Measurements from ENCODE around the gene FN3K. TPM values are rescaled to one million over a fixed set of nuclear protein-coding genes. Genes with fewer than 3 reads are reported as not detected.

FN3K gene
- total RNA-seq, 1 donor, result 2.8 TPM

DNA sequence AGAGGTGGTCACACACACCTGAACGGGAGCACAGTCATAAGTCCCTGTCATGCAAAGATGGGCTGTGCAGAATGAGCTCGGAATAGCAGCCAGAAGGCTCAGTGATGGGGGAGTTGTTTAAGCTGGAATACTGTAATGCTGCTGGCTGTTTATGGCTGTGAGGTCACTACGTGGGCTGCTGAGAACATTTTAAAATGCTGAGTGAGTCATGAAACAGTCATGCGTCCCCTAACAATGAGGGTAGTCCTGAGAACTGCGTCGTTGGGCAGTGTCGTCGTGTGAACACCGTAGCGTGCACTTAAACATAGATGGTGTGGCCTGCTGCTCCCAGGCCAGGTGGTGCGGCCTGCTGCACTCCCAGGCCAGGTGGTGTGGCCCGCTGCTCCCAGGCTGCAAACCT lies 56.1 kb downstream of the FN3K start:
- peak; percentile 85 for DNase-seq (ENCODE audit: low read depth)
- TF ChIP-seq, protein P1, sequence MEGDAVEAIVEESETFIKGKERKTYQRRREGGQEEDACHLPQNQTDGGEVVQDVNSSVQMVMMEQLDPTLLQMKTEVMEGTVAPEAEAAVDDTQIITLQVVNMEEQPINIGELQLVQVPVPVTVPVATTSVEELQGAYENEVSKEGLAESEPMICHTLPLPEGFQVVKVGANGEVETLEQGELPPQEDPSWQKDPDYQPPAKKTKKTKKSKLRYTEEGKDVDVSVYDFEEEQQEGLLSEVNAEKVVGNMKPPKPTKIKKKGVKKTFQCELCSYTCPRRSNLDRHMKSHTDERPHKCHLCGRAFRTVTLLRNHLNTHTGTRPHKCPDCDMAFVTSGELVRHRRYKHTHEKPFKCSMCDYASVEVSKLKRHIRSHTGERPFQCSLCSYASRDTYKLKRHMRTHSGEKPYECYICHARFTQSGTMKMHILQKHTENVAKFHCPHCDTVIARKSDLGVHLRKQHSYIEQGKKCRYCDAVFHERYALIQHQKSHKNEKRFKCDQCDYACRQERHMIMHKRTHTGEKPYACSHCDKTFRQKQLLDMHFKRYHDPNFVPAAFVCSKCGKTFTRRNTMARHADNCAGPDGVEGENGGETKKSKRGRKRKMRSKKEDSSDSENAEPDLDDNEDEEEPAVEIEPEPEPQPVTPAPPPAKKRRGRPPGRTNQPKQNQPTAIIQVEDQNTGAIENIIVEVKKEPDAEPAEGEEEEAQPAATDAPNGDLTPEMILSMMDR (IDR thresholded peaks at IDR 0.05; ENCODE audit: insufficient read depth, low read length), result no peak
- H3K4me3 ChIP-seq (ENCODE audit: low read depth, low read length), result no peak overlapping the region

DNA sequence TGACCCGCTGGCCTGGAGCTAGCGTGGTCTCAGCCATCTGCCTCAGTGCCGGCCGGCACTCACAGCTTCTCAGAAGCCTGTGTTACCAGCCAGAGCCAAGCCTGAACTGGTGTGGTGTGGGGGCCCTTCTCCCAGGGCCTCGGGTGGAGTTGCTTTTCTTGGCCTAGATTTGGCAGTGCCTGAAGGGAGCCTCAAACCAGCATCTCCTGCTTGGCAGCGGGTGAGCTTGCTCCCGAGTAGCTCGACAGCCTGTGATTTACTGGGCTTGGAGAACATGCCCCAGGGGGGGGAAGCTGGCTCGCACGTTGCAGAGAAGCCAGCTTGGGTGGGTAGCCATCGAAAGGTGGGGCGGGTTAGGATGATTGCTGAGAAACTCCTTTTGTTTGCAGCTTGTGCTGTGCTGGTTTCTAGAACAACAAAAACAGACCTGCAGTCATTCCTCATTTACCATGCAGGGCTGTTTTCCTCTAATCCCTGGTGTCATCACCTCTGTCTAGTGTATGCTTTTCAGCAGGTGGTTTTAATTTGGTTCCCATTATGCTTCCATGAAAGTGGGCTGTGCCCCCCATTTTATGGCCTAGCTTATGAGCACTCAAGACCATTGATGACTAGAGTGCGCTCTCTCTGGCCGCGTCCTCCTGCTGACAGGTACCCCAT lies 58.7 kb downstream of the FN3K start:
- TF ChIP-seq, protein P1 (IDR thresholded peaks at IDR 0.05; ENCODE audit: insufficient read depth, low read length), result no peak
- no peak overlapping the region for H3K4me3 ChIP-seq (ENCODE audit: low read depth, low read length)
- DNase-seq (ENCODE audit: low read depth), result peak; percentile 86

DNA sequence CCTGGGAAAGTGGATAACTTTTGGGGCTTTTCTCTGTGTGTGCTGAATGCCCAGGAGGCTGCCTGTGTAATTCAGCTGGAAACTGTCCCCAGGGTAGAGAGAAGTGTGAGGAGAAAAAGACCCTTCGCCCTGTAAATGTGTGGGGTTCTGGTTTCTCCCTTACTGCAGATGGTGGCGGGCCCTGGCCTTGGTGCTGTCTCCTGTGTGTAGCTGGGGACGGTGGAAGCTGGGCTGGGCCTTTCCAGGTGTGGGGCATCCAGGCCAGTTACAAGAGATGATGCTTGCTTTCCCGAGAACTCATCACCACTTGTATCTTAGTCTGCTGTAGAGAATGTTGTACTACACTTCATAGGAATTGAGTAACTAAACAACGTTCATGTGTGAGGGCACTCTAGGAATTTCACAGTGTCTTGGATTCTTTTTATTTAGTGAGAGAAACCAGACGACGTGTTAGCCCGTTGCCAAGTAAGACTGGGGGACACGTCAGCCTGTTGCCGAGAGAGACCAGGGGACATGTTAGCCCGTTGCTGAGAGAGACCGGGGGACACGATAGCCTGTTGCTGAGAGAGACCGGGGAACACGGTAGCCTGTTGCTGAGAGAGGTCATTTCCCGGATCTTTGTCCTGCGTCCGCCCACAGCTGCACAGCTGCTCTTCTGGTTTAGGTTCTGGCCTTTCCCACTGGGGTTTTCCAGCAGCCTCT lies 59.5 kb downstream of the FN3K start:
- peak; percentile 8 for DNase-seq (ENCODE audit: low read depth)
- no peak overlapping the region for H3K4me3 ChIP-seq (ENCODE audit: low read depth, low read length)
- TF ChIP-seq, protein P1 (IDR thresholded peaks at IDR 0.05; ENCODE audit: insufficient read depth, low read length), result no peak

DNA sequence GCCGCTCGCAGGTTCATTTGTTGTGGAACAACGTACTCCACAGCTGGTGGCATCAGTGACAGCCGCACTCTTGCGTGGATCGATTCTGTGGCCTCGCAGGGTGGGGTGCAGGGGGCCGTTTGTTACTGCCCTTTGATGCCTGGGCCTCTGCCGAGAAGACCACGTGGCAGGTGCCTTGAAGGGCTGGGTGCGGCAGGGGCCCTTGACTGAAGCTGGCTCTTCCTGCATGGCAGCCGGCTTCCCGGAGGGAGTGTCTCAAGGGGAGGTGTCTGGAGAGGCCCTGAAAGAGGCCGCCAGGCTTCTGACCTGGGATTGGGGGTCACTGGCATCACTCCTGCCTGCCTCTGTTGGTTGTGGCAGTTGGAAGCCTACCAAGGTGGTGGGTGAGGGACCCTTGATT lies 60.2 kb downstream of the FN3K start:
- H3K4me3 ChIP-seq (ENCODE audit: low read depth, low read length), result no peak overlapping the region
- TF ChIP-seq, protein P1 (IDR thresholded peaks at IDR 0.05; ENCODE audit: insufficient read depth, low read length), result no peak
- no peak for DNase-seq (ENCODE audit: low read depth)

DNA sequence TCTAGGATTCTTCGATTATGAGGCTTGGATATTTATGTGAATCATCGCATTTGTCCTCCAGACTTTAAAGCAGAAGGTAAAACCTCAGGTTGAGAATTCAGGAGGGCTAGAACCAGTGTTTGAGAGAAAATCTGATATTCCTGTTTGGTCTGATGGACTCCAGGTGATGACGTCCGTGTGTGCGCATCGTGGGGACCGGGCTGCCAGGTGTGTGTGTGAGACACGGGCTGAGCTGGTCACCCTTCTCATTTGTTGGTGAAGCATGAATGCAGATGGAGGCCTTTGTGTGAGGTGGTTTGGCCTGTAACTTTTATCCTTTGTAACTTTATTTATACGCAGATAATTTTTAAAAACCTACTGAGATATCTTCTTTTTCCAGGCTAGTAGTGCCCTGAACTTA lies 61.6 kb downstream of the FN3K start:
- TF ChIP-seq, protein P1 (IDR thresholded peaks at IDR 0.05; ENCODE audit: insufficient read depth, low read length), result no peak
- H3K4me3 ChIP-seq (ENCODE audit: low read depth, low read length), result no peak overlapping the region
- DNase-seq (ENCODE audit: low read depth), result no peak

DNA sequence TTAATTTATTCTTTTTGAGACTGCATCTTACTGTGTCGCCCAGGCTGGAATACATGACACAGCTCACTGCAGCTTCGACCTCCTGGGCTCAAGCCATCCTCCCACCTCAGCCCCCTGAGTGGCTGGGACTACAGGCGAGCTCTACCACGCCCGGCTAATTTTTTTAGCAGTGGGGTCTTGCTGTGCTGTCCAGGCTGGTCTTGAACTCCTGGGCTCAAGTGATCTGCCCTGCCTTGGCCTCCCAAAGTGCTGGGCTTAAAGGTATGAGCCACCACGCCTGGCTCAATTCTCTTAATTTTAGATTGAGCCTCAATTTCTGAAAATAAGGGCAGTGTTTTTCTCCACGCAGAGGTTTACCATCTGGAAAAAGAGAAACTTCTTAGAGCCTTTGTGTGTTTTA lies 63.3 kb downstream of the FN3K start:
- DNase-seq (ENCODE audit: low read depth), result no peak
- H3K4me3 ChIP-seq (ENCODE audit: low read depth, low read length), result no peak overlapping the region
- TF ChIP-seq, protein P1 (IDR thresholded peaks at IDR 0.05; ENCODE audit: insufficient read depth, low read length), result no peak

Data from fibroblast of the aortic adventitia (primary cell).